ENCODE measurements around the gene PTH1R.

Gene PTH1R

DNA sequence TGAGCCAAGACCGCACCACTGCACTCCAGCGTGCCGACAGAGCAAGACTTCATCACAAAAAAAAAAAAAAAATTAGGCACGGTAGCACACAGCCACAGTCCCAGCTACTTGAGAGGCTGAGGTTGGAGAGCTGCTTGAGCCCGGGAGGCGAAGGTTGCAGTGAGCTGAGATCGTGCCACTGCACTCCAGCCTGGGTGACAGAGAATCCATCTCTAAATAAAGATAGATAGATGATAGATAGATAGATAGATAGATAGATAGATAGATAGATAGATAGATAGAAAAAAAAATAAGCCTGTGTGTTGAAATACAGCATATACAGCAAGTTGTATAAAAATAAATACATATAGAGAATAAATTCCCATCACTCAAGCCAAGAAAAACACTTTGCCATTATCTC, 37.3 kb downstream of the PTH1R start:
- DNase-seq, result no peak

DNA sequence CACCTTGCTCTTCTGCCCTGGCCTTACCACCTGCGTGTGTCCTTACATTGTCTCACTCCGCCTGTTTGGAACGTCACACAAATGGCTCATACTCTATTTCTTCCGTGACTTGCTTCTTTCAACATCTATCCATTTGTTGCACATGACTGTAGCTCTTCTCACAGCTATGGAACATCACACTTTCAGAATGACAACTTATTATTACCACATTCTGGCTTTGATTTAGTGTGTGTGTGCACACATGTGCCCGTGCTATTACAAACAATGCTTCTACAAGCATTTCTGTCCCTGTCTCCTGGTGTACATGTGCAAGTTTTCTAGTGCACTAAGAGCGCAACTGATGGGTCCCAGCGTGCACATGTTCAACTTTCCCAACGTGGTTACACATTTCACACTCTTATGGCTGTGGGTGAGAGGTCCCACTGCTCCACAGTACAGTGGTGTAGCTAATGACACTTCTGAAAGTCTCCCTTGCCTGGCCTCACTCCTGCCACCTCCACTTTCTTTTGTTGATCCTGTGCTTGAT, 37.8 kb downstream of the PTH1R start:
- DNase-seq, result no peak

DNA sequence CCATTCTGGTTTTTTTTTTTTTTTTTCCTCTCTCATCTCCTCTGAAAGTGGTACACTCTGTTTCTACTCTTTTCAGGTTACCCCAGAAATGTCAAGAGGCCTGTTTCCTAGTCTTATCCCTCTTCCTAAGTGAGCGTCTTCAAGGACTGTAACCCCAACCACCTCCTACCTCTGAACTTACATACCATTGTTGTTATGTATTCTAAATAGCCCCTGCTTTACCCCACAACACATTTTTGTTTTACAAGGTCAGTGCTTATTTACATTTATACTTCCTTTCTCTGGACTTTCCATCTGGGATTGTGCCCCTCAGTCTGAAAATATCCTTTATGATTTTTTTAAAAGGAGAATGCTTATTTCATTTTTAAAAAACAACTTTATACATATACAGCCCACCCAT, 38.8 kb downstream of the PTH1R start:
- no peak for DNase-seq

- no peak for DNase-seq
Measured at GRCh38 chr3:46916799-46917198, 39.3 kb downstream of the PTH1R start.

DNA sequence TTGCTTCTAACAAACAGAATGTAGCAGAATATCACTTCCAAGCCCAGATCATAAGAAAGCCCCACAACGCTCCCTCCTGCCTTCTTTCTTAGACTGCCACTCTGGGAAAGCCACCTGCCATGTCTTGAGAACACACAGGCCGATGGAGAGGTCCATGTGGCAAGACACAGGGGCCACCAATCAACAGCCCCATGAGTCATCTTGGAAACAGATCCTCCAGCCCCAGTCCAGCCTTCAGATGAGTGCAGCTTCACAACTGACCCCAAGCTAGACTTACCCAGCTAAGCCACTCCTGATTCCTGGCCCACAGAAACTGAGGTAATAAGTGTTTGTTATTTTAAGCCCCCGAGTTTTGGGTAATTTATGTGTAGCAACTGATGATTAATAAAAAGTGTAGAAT, 39.7 kb downstream of the PTH1R start:
- DNase-seq, result no peak

GRCh38 chr3:46918202-46918601, 40.7 kb downstream of the PTH1R start:
- no peak for DNase-seq

DNA sequence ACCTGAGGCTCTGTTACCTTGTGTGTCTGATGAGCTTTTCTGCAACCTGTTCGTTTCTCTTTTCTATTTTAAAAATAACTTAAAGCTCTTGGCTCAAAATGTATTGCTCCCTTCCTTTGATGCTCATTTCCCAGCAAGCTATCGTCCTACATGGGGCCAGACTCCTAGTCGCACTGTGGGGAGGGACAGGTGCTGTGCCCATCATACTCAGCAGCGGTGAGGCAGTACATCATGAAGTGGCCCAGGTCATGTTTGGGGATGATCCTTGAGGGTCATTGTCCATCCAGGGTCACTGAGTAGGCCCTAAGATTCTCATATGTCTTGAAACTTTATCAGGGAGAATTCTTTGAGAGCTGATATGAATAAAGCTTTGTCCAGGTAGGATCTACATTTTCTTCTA, 41.1 kb downstream of the PTH1R start:
- no peak for DNase-seq

DNA sequence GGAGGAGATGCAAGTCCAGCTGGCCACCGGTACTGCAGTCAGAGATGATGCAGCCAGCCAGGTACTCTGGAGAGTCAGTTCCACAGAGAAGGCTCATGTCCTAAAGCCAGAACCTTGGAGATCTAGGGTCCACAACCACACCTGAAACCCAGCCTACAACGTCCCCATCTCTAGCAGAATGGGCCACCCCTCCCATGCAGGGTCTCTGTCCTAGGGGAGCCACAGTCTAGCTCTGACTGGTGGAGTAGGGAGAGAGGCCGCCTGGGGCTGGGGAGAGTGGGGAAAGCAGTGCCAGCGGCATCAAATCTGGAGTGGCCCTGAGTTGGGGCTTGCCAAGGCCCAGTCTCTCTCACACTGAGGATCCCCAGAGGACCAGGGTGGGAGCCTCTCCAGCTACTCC, 43.5 kb downstream of the PTH1R start:
- DNase-seq, result no peak

DNA sequence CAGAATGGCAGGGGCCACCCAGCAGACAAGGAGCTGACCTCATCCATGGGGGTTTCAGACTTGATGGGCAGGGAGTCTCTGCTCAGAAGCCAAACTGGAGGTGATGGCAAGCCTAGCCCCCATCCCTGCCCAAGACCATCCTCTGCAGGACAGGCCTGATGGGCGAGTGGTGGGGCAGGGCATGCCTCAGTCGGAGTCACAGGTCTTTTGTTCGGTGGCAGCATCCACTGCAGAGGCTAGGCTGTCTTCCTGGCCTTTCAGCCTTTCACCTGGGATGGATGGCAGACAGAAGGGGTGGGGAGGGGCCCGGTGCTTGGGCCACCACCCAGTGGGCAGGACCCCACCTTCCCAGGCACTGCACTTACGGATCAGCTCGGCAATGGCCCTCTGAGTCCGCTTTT, 44.4 kb downstream of the PTH1R start:
- DNase-seq, result no peak

DNA sequence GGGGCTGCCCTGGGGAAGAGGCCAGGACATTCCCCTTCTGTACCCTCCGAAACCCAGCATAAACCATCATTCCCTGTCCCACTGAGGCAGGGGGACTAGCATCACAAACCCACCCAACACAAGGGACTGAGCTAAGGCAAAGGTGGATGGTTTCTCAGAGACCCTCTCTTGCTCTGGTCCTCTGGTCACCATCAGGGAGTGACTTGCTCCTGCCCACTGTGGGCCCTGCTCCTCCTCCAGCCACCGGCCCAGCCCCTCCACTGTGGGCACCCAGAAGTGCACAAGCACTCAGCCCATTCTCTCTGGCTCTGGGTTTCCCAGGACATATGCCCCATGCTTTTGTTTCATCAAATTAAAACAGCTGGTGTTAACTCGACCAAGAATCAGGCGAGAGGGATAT, 44.9 kb downstream of the PTH1R start:
- no peak for DNase-seq

DNA sequence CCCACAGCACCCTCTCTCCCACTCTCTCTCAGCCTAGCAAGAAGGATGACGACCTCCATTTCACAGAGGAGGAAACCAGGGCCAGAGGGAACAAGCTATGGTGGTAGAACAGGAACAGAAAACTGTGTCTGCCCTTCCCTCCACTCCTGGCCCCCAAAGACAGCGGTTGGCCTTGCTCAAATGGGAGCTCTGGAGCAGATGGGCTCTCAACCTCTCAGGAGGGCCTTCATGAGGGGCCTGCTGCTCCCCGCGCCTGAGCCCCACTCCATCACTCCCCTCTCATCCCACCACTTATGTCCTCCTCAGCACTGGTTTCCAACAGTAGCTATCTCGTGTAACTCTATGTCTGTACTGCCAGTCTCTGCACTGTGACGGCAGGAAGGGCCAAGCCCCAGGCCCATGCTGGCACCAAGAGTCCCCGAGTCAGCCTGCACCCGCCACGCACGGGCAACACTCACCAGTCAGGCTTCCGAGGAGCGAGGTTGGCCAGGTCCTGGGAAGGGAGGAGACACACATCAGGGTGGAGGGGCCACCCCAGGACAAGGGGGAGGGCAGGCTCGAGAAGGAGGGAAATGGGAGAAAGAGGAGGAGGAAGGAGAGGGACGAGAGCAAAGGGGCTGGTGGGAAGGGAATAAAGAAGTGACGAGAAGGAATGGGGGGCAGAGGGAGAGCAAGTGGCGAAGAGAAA, 45.5 kb downstream of the PTH1R start:
- DNase-seq, result no peak

- peak; percentile 36 to 57 for DNase-seq
Measured at GRCh38 chr3:46923559-46924350, 46.2 kb downstream of the PTH1R start.

- no peak for DNase-seq
Measured at GRCh38 chr3:46924921-46925584, 47.5 kb downstream of the PTH1R start.

GRCh38 chr3:46925585-46925934, 48.0 kb downstream of the PTH1R start:
- DNase-seq, result no peak

- no peak for DNase-seq
Measured at GRCh38 chr3:46926039-46926438, 48.5 kb downstream of the PTH1R start.

DNA sequence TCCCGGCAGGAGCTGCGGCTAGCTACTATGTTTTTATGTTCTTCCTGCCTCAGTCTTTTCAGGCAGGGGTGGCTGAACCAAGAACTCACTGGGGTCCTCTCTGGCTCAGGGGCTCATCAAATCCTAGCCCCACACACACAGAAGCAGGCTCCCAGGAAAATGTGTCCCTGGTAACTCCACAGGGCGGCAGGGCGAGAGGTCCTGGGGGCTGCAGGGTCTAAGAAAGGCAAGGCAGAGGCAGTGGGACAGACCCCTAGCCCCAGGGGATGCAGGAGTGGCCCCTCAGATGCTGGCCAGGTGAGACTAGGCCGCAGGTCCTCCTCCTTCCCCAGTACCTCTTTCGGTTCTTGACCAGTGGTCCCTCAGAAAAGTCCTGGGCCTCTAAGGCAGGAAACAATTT, 48.9 kb downstream of the PTH1R start:
- no peak for DNase-seq

DNA sequence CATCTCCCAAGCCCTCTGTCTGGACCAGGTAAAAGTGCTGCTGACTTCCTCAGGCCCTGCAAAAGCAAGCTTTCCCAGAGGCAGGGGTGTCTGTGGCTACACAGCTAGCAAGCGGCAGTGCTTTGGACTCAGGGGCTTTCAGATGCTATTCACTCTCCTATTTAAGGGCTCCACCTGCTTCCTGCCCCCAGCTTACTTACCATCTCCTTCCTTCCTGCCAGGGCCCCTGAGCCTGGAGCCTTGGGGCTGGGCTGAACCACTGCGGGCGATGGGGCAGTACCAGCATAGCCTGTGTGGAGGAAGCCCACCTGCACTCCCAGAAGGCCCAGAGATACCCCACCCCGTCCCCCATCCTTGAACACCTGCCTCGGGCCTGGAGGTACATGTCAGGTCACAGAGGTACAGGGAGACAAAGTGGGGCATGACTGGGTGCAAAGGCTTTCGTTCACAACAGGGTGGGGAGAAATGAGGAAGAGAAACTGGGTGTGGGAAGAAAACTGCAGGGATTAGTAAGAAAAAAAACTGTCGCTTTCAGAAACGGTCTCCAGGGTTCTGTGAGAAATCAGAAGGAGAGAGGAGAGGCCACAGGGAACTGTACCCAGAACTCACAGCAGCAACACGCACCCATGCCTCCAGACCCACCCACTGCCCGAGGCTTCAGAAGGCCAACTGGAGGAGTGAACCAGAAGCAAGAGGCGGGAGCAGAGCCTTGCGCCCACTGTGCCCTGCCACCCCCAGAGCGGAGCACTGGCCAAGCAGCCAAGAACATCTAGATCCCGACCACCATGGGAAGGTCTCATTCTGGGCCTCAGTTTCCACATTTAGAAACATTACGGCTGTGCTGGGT, 49.6 kb downstream of the PTH1R start:
- DNase-seq, result peak; percentile 16 to 40

GRCh38 chr3:46927718-46928073, 50.2 kb downstream of the PTH1R start:
- no peak for DNase-seq

GRCh38 chr3:46928282-46928681, 50.8 kb downstream of the PTH1R start:
- peak in 1 of 2 donors; percentile 37 for DNase-seq

GRCh38 chr3:46929324-46929723, 51.8 kb downstream of the PTH1R start:
- no peak for DNase-seq

- peak in 1 of 2 donors; percentile 38 for DNase-seq
Measured at GRCh38 chr3:46930166-46930944, 52.8 kb downstream of the PTH1R start.

DNA sequence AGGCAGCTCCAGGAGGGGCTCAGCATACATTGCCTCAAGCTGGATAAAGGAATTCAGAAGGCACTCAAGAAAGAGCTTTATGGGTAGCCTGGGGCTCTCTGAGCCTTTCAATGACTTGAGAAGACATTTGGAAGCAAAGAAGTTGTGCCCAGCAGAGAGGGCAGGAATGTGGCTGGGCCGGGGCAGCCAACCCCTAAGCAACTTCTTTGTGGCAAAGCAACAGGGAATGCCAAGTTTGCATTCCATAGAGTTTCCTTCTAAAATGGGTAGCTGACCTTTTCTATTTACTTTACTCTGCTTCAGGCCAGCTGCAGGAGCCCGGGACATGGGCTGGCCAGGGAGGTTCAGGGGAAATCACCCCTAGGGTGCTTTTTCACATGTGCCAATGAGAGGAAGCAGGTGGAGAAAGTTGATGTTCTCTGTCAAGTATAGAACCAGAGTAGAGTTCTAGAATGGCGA, 53.5 kb downstream of the PTH1R start:
- DNase-seq, result no peak
